HepG2 (cell line): ENCODE data around the gene PIEZO1. TPM values are rescaled to one million over a fixed set of nuclear protein-coding genes. Genes with fewer than 3 reads are reported as not detected.

Experiments
- ATAC-seq: fragments of 200-7000 bp; cut with Tn5 transposase; 3 replicates; pipeline ENCODE4 v1.9.1; 2020; ENCODE audit warnings: mild to moderate bottlenecking, moderate library complexity
- BruUV-seq: library from RNA; stranded (reverse); fragments of 400-500 nt; replicated peaks from 2 replicates; lab custom pipeline; 2021; lab: Mats Ljungman, UMichigan
- CTCF ChIA-PET: fragments of 300-600 bp; formaldehyde crosslinking; extraction: SDS; loops from one replicate; lab custom pipeline; 2021; ENCODE audit warnings: low total read pairs, inconsistent platforms, low intra/inter-chr PET ratio; lab: Yijun Ruan, JAX
- POLR2A ChIA-PET: fragments of 350-600 bp; sonication (Branson Sonifier 250); formaldehyde crosslinking; loops from one replicate; lab custom pipeline; 2020; ENCODE audit warnings: antibody characterized with exemption, inconsistent platforms; lab: Yijun Ruan, JAX
- DNase-seq: peaks from one replicate; pipeline ENCODE4 v3.0.0-alpha.2; 2015; ENCODE audit warnings: low spot score
- FAIRE-seq: peaks from 3 replicates; lab custom pipeline; 2011; peaks lifted over from hg19 to GRCh38; lab: Jason Lieb, UNC
- H2AFZ ChIP-seq: one replicate; pipeline ENCODE4 v1.6.1; 2011; ENCODE audit warnings: low read length, inconsistent platforms
- H3K27ac ChIP-seq: fragments of 300-600 bp; 3 replicates; pipeline ENCODE4 v1.8.0; 2011; ENCODE audit warnings: mixed run types, mild to moderate bottlenecking, mixed read lengths, low read length, inconsistent platforms; ENCODE audit not compliant: insufficient read depth; ENCODE audit errors: extremely low read length
- H3K27me3 ChIP-seq, 2 experiments: fragments of 200-600 bp in 1 of 2; 2 replicates in 1 of 2; 3 replicates in 1 of 2; pipeline versions ENCODE4 v1.6.0 to v1.8.0; 2011; ENCODE audit warnings: low read length in 2 of 2, mild to moderate bottlenecking in 2 of 2, moderate library complexity in 2 of 2, inconsistent platforms in 1 of 2; ENCODE audit not compliant: insufficient read depth in 2 of 2, control insufficient read depth in 1 of 2
- H3K36me3 ChIP-seq, 2 experiments: fragments of 200-600 bp in 1 of 2; replicated peaks in 1 of 2; 2 replicates in 1 of 2; 3 replicates in 1 of 2; pipeline versions ENCODE4 v1.5.1 to v1.8.0; 2011; ENCODE audit warnings: low read length in 2 of 2, inconsistent platforms in 1 of 2; ENCODE audit not compliant: insufficient read depth in 2 of 2, control insufficient read depth in 1 of 2
- H3K4me1 ChIP-seq: 2 replicates; pipeline ENCODE4 v1.5.1; 2012; ENCODE audit warnings: low read length, inconsistent platforms; ENCODE audit not compliant: insufficient read depth
- H3K4me2 ChIP-seq: 2 replicates; pipeline ENCODE4 v1.6.0; 2011; ENCODE audit warnings: low read depth, low read length, inconsistent platforms
- H3K4me3 ChIP-seq, 3 experiments: fragments of 200-600 bp in 1 of 3; sonication (generic), shearing (Covaris generic) in 1 of 3; replicated peaks in 1 of 3; 2 replicates each; pipeline ENCODE4 v1.5.1; 2011 to 2016; ENCODE audit warnings: low read length in 3 of 3, inconsistent platforms in 2 of 3, low read depth in 2 of 3, mild to moderate bottlenecking in 2 of 3, control low read depth in 1 of 3, mixed read lengths in 1 of 3; ENCODE audit not compliant: insufficient read depth in 1 of 3
- H3K79me2 ChIP-seq: one replicate; pipeline ENCODE4 v1.6.1; 2011; ENCODE audit warnings: low read length, inconsistent platforms; ENCODE audit not compliant: insufficient read depth
- H3K9ac ChIP-seq: 2 replicates; pipeline ENCODE4 v1.6.0; 2011; ENCODE audit warnings: mild to moderate bottlenecking, low read depth, low read length, inconsistent platforms; ENCODE audit not compliant: insufficient read depth
- H3K9me3 ChIP-seq: 2 replicates; pipeline ENCODE4 v1.5.1; 2012; ENCODE audit warnings: mild to moderate bottlenecking, low read length
- H4K20me1 ChIP-seq: 2 replicates; pipeline ENCODE4 v1.6.0; 2011; ENCODE audit warnings: inconsistent platforms, mild to moderate bottlenecking, low read length, moderate library complexity; ENCODE audit not compliant: insufficient read depth
- ADNP ChIP-seq: sonication (generic); formaldehyde crosslinking; IDR thresholded peaks from 2 replicates; pipeline ENCODE4 v1.4.0; 2020; ENCODE audit warnings: missing genetic modification reagents
- AGO2 ChIP-seq: fragments of 200-400 bp; formaldehyde crosslinking; optimal IDR thresholded peaks from 2 replicates; pipeline ENCODE3; 2017; ENCODE audit warnings: mild to moderate bottlenecking, low read depth, low read length, moderate library complexity
- CBX1 ChIP-seq: IDR thresholded peaks from one replicate; pipeline ENCODE4 v1.6.1; 2016; ENCODE audit warnings: antibody characterized with exemption, low read depth
- HDAC2 ChIP-seq: sonication (generic); formaldehyde crosslinking; IDR thresholded peaks from 2 replicates; pipeline ENCODE4 v1.4.0; 2020; ENCODE audit warnings: missing genetic modification reagents
- HNRNPL ChIP-seq: fragments of 200-400 bp; formaldehyde crosslinking; IDR thresholded peaks from 2 replicates; pipeline ENCODE4 v1.6.1; 2017; ENCODE audit warnings: mild to moderate bottlenecking, low read depth, low read length
- HOXA5 ChIP-seq: sonication (generic); formaldehyde crosslinking; IDR thresholded peaks from 2 replicates; pipeline ENCODE4 v1.4.0; 2020; ENCODE audit warnings: missing genetic modification reagents
- KDM1A ChIP-seq: IDR thresholded peaks from 2 replicates; pipeline ENCODE4 v1.6.1; 2016; ENCODE audit warnings: missing compliant biosample characterization
- NCOA1 ChIP-seq: sonication (generic); formaldehyde crosslinking; IDR thresholded peaks from 2 replicates; pipeline ENCODE4 v1.9.0; 2021; ENCODE audit warnings: missing genetic modification reagents
- RFX3 ChIP-seq: IDR thresholded peaks from 2 replicates; pipeline ENCODE4 v1.6.1; 2016; ENCODE audit warnings: missing biosample characterization, missing genetic modification reagents
- TBX2 ChIP-seq: sonication (generic); formaldehyde crosslinking; IDR thresholded peaks from 2 replicates; pipeline ENCODE4 v1.5.0; 2020; ENCODE audit warnings: missing genetic modification reagents, mild to moderate bottlenecking, borderline replicate concordance
- ZMYM3 ChIP-seq: sonication (generic); formaldehyde crosslinking; IDR thresholded peaks from 2 replicates; pipeline ENCODE4 v1.5.1; 2020; ENCODE audit warnings: mild to moderate bottlenecking, missing genetic modification reagents
- ZNF414 ChIP-seq: sonication (generic); formaldehyde crosslinking; IDR thresholded peaks from 2 replicates; pipeline ENCODE4 v1.5.0; 2020; ENCODE audit warnings: missing genetic modification reagents
- ZNF563 ChIP-seq: sonication (generic); formaldehyde crosslinking; IDR thresholded peaks from 2 replicates; pipeline ENCODE4 v1.8.0; 2022; ENCODE audit warnings: mild to moderate bottlenecking, moderate library complexity, missing genetic modification reagents
- ZNF629 ChIP-seq: sonication (generic); formaldehyde crosslinking; conservative IDR thresholded peaks from 2 replicates; pipeline ENCODE4 v1.5.0; 2020; ENCODE audit warnings: missing genetic modification reagents
- WGBS: methylation state at CpG from one replicate; pipeline ENCODE4 v1.1.6; 2017; ENCODE audit warnings: low lambda C conversion rate; 5-methylcytosine and 5-hydroxymethylcytosine counted together
- in situ Hi-C: cut with HindIII; loops from 2 replicates; pipeline ENCODE4 v1.10.0; 2017; ENCODE audit warnings: low pct_unique_long_range_greater_than_20kb; ENCODE audit not compliant: extremely low pct_ligation_motif_present
- intact Hi-C: fragments of 100-400 bp; cut with micrococcal nuclease; formaldehyde crosslinking; loops from one replicate; pipeline ENCODE4 v1.10.0; 2022; ENCODE audit not compliant: unreplicated experiment
- polyA plus RNA-seq, 8 experiments: library from polyadenylated mRNA; depleted of rRNA in 3 of 8; stranded (reverse) in 7 of 8; unstranded in 1 of 8; fragments of >200 nt; fragmentation: Illumina TruSeq in 4 of 8; extraction: Trizol in 4 of 8; gene quantifications; 2 replicates each; pipeline versions ENCODE4 v1.2.1 to v1.2.3, GENCODE V29; 2011 to 2016; ENCODE audit warnings: low read depth in 4 of 8, missing spikeins in 1 of 8, mixed read lengths in 1 of 8; ENCODE audit not compliant: insufficient read depth in 1 of 8
- total RNA-seq, 5 experiments: library from RNA; depleted of rRNA; stranded (reverse); fragments of >200 nt; fragmentation: Illumina TruSeq; extraction: Trizol; gene quantifications; 2 replicates each; pipeline ENCODE4 v1.2.3, GENCODE V29; 2016; ENCODE audit warnings: low read depth in 1 of 5

PIEZO1 gene
- total and polyA plus RNA-seq, 2 of the 13 experiments (the other 11 are each of a cell fraction or from before 2014, with no cell fraction given), result 67.9 to 85.0 TPM

DNA sequence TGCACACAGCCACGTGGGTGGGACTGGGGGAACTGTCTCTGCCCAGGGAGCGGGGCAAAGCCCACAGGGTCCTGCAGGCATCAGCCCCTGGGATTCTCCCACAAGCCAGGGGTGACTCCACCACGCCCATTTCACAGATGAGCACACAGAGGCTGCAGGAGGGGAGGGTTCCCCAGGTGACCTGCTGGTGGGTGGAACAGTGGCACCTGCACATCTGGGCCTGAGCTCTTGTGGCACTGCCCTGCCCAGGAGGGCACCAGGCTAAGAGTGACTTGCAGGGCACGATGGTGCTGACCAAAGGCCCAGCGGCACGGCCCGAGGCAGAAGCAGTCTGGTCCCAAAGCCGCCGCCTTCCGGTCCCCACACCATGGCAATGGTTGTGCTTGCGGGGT is 23.9 kb downstream of the PIEZO1 start:
- Histone ChIP-seq H3K4me2 (no peak overlapping the region), H3K4me1 (peaks cover 69% of the 10 kb centered on the region), H3K9me3 (no peaks in the 10 kb centered on the region), H3K27ac (no peak overlapping the region), H3K27me3 (no peaks in the 10 kb centered on the region), H4K20me1 (peaks cover 28% of the 10 kb centered on the region), H3K4me3 (no peak overlapping the region), H3K79me2 (peaks cover 20% of the 10 kb centered on the region), H2AFZ (no peak overlapping the region), H3K9ac (0 out of 2 replicates have a peak overlapping the region, but pooled peaks have one; percentile 53), H3K36me3 (peaks cover 0 to 2% of the 10 kb centered on the region in 2 experiments; a peak in 2 of 5 replicates)
- no peak for ATAC-seq
- POLR2A ChIA-PET, result interaction anchor here (1.4 to 2.9 kb wide), 3 partner anchors 22 to 97 kb away, joined by 5 to 36 read pairs (median 6); partner anchors contain the start of gene PIEZO1
- no TSS peak for BruUV-seq
- intact Hi-C loops, result no loop called here
- no peak for FAIRE-seq
- in situ Hi-C loops, result no loop called here
- CTCF ChIA-PET, result no interaction called here
- DNase-seq, result no peak
- TF ChIP-seq HNRNPL (peak; percentile 79; the same call in 1 of the 2 replicates), ZNF414 (CRISPR knock-in tag) (no peak), ZNF629 (CRISPR knock-in tag) (peak; percentile 97), ZNF563 (CRISPR knock-in tag) (0 out of 2 replicates have a peak, but pooled peaks have one; percentile 32), KDM1A (peak; percentile 55; the same call in 1 of the 2 replicates), ADNP (CRISPR knock-in tag) (0 out of 2 replicates have a peak, but pooled peaks have one; percentile 28), TBX2 (CRISPR knock-in tag) (no peak), NCOA1 (CRISPR knock-in tag) (no peak), HOXA5 (CRISPR knock-in tag) (no peak), AGO2 (peak; percentile 5), RFX3 (no peak), CBX1 (no peak), HDAC2 (CRISPR knock-in tag) (0 out of 2 replicates have a peak, but pooled peaks have one; percentile 18), ZMYM3 (CRISPR knock-in tag) (peak; percentile 82)
- 89% methylated on average over 6 of the region's 11 CpGs for WGBS
